ENCODE data around the gene CRYGD.
"Not testable (repeated sequence)": the region's sequence is repeated elsewhere in the genome, so short reads cannot be mapped to it uniquely, and the experiment has no call there.

The CRYGD gene

GRCh38 chr2:208146006-208146405 is 21.7 kb upstream of the CRYGD start, which contains the start of gene CRYGB:
Gene CRYGB (minus strand): TSS chr2:208146158. CDS start chr2:208146120, 38 bp downstream.
- H3K4me3 ChIP-seq (ENCODE audit: low read length) = no peak within 1 kb of the TSS
- no peaks in the 10 kb centered on the region for H3K36me3 ChIP-seq (ENCODE audit: insufficient read depth, low read depth, low read length)

GRCh38 chr2:208142925-208143799 is 18.8 kb upstream of the CRYGD start:
- Histone ChIP-seq H3K27ac (ENCODE audit: low read length) (peak overlapping the region; percentile 1), H3K9ac (ENCODE audit: low read depth, low read length) (peak overlapping the region; percentile 49; the same call in 1 of the 2 replicates), H3K4me1 (ENCODE audit: insufficient read depth, low read length) (peaks cover 11% of the 10 kb centered on the region; the same call in 1 of the 2 replicates), H3K9me3 (ENCODE audit: insufficient read depth, low read depth, low read length) (peaks cover 2% of the 10 kb centered on the region), H3K27me3 (ENCODE audit: insufficient read depth, low read length) (no peaks in the 10 kb centered on the region), H3K4me3 (ENCODE audit: low read length) (no peak overlapping the region), H3K36me3 (ENCODE audit: insufficient read depth, low read depth, low read length) (no peaks in the 10 kb centered on the region)

More at GRCh38 chr2:208146006-208146405, 21.7 kb upstream of the CRYGD start, which contains the start of gene CRYGB:
- no peaks in the 10 kb centered on the region for H3K9me3 ChIP-seq (ENCODE audit: insufficient read depth, low read depth, low read length)
- H3K27me3 ChIP-seq (ENCODE audit: insufficient read depth, low read length) = no peaks in the 10 kb centered on the region
- peaks cover 11% of the 10 kb centered on the region; the same call in 1 of the 2 replicates for H3K4me1 ChIP-seq (ENCODE audit: insufficient read depth, low read length)
- H3K9ac ChIP-seq (ENCODE audit: low read depth, low read length) = no peak within 1 kb of the TSS
- no peak within 1 kb of the TSS for H3K27ac ChIP-seq (ENCODE audit: low read length)

GRCh38 chr2:208142240-208142924 is 18.1 kb upstream of the CRYGD start:
- Histone ChIP-seq H3K36me3 (ENCODE audit: insufficient read depth, low read depth, low read length) (no peaks in the 10 kb centered on the region), H3K4me3 (ENCODE audit: low read length) (no peak overlapping the region), H3K9me3 (ENCODE audit: insufficient read depth, low read depth, low read length) (peaks cover 5% of the 10 kb centered on the region), H3K27ac (ENCODE audit: low read length) (peak overlapping the region; percentile 1), H3K9ac (ENCODE audit: low read depth, low read length) (peak overlapping the region; percentile 49; the same call in 1 of the 2 replicates), H3K4me1 (ENCODE audit: insufficient read depth, low read length) (peaks cover 11% of the 10 kb centered on the region; the same call in 1 of the 2 replicates), H3K27me3 (ENCODE audit: insufficient read depth, low read length) (no peaks in the 10 kb centered on the region)

GRCh38 chr2:208139447-208139846 is 15.1 kb upstream of the CRYGD start:
- Histone ChIP-seq H3K4me1 (ENCODE audit: insufficient read depth, low read length) (peaks cover 8% of the 10 kb centered on the region; the same call in 1 of the 2 replicates), H3K4me3 (ENCODE audit: low read length) (no peak overlapping the region)

GRCh38 chr2:208138334-208138733 is 14.0 kb upstream of the CRYGD start:
- H3K27ac ChIP-seq (ENCODE audit: low read length); H3K27me3 ChIP-seq (ENCODE audit: insufficient read depth, low read length); H3K4me3 ChIP-seq (ENCODE audit: low read length): not testable (repeated sequence)

More at GRCh38 chr2:208139447-208139846, 15.1 kb upstream of the CRYGD start:
- Histone ChIP-seq H3K9ac (ENCODE audit: low read depth, low read length) (no peak overlapping the region), H3K9me3 (ENCODE audit: insufficient read depth, low read depth, low read length) (peaks cover 5% of the 10 kb centered on the region), H3K27ac (ENCODE audit: low read length) (no peak overlapping the region), H3K36me3 (ENCODE audit: insufficient read depth, low read depth, low read length) (no peaks in the 10 kb centered on the region), H3K27me3 (ENCODE audit: insufficient read depth, low read length) (no peaks in the 10 kb centered on the region)

GRCh38 chr2:208136716-208137094 is 12.4 kb upstream of the CRYGD start:
- H3K27ac ChIP-seq (ENCODE audit: low read length) = no peak overlapping the region
- no peaks in the 10 kb centered on the region for H3K36me3 ChIP-seq (ENCODE audit: insufficient read depth, low read depth, low read length)
- H3K9ac ChIP-seq (ENCODE audit: low read depth, low read length) = no peak overlapping the region
- H3K4me1 ChIP-seq (ENCODE audit: insufficient read depth, low read length) = no peaks in the 10 kb centered on the region
- peaks cover 5% of the 10 kb centered on the region for H3K9me3 ChIP-seq (ENCODE audit: insufficient read depth, low read depth, low read length)
- no peak overlapping the region for H3K4me3 ChIP-seq (ENCODE audit: low read length)
- H3K27me3 ChIP-seq (ENCODE audit: insufficient read depth, low read length) = no peaks in the 10 kb centered on the region

More at GRCh38 chr2:208138334-208138733, 14.0 kb upstream of the CRYGD start:
- H3K9me3 ChIP-seq (ENCODE audit: insufficient read depth, low read depth, low read length); H3K9ac ChIP-seq (ENCODE audit: low read depth, low read length); H3K4me1 ChIP-seq (ENCODE audit: insufficient read depth, low read length); H3K36me3 ChIP-seq (ENCODE audit: insufficient read depth, low read depth, low read length): not testable (repeated sequence)

GRCh38 chr2:208135794-208136715 is 11.7 kb upstream of the CRYGD start:
- Histone ChIP-seq H3K4me3 (ENCODE audit: low read length) (no peak overlapping the region), H3K9me3 (ENCODE audit: insufficient read depth, low read depth, low read length) (peaks cover 5% of the 10 kb centered on the region), H3K27me3 (ENCODE audit: insufficient read depth, low read length) (no peaks in the 10 kb centered on the region), H3K4me1 (ENCODE audit: insufficient read depth, low read length) (no peaks in the 10 kb centered on the region), H3K9ac (ENCODE audit: low read depth, low read length) (no peak overlapping the region), H3K27ac (ENCODE audit: low read length) (no peak overlapping the region), H3K36me3 (ENCODE audit: insufficient read depth, low read depth, low read length) (no peaks in the 10 kb centered on the region)

GRCh38 chr2:208134928-208135586 is 10.7 kb upstream of the CRYGD start:
- Histone ChIP-seq H3K4me1 (ENCODE audit: insufficient read depth, low read length) (no peaks in the 10 kb centered on the region), H3K36me3 (ENCODE audit: insufficient read depth, low read depth, low read length) (no peaks in the 10 kb centered on the region), H3K9ac (ENCODE audit: low read depth, low read length) (no peak overlapping the region), H3K9me3 (ENCODE audit: insufficient read depth, low read depth, low read length) (peaks cover 5% of the 10 kb centered on the region), H3K27me3 (ENCODE audit: insufficient read depth, low read length) (no peaks in the 10 kb centered on the region), H3K4me3 (ENCODE audit: low read length) (no peak overlapping the region), H3K27ac (ENCODE audit: low read length) (no peak overlapping the region)

GRCh38 chr2:208130712-208131110 is 6.4 kb upstream of the CRYGD start:
- H3K9me3 ChIP-seq (ENCODE audit: insufficient read depth, low read depth, low read length) = no peaks in the 10 kb centered on the region

GRCh38 chr2:208129744-208130711 is 5.7 kb upstream of the CRYGD start, which contains the start of gene CRYGC:
Gene CRYGC (minus strand): TSS chr2:208129828. CDS start chr2:208129792, 36 bp downstream.
- Histone ChIP-seq H3K9ac (ENCODE audit: low read depth, low read length) (no peak within 1 kb of the TSS), H3K4me3 (ENCODE audit: low read length) (no peak within 1 kb of the TSS), H3K27ac (ENCODE audit: low read length) (no peak within 1 kb of the TSS), H3K4me1 (ENCODE audit: insufficient read depth, low read length) (no peaks in the 10 kb centered on the region), H3K27me3 (ENCODE audit: insufficient read depth, low read length) (no peaks in the 10 kb centered on the region), H3K36me3 (ENCODE audit: insufficient read depth, low read depth, low read length) (no peaks in the 10 kb centered on the region), H3K9me3 (ENCODE audit: insufficient read depth, low read depth, low read length) (no peaks in the 10 kb centered on the region)

More at GRCh38 chr2:208130712-208131110, 6.4 kb upstream of the CRYGD start:
- Histone ChIP-seq H3K27ac (ENCODE audit: low read length) (no peak overlapping the region), H3K9ac (ENCODE audit: low read depth, low read length) (no peak overlapping the region), H3K27me3 (ENCODE audit: insufficient read depth, low read length) (no peaks in the 10 kb centered on the region), H3K4me1 (ENCODE audit: insufficient read depth, low read length) (no peaks in the 10 kb centered on the region), H3K4me3 (ENCODE audit: low read length) (no peak overlapping the region), H3K36me3 (ENCODE audit: insufficient read depth, low read depth, low read length) (no peaks in the 10 kb centered on the region)
